Type B pancreatic cell (in vitro differentiated cells): ENCODE data around the gene GNB2. TPM values are rescaled to one million over a fixed set of nuclear protein-coding genes. Genes with fewer than 3 reads are reported as not detected.

Experiments
- DNase-seq: peaks from one replicate; pipeline ENCODE4 v3.0.0; 2021; ENCODE audit warnings: mixed read lengths; ENCODE audit not compliant: unreplicated experiment; ENCODE audit errors: extremely low spot score
- H3K27ac Mint-ChIP-seq: 2 replicates; pipeline ENCODE4 v1.8.0; 2021; ENCODE audit warnings: mild to moderate bottlenecking, mixed read lengths
- H3K27me3 Mint-ChIP-seq: 2 replicates; pipeline ENCODE4 v1.8.0; 2021; ENCODE audit warnings: mixed read lengths
- H3K36me3 Mint-ChIP-seq: 2 replicates; pipeline ENCODE4 v1.8.0; 2021; ENCODE audit warnings: mixed read lengths
- H3K4me1 Mint-ChIP-seq: one replicate; pipeline ENCODE4 v1.8.0; 2021; ENCODE audit warnings: mixed read lengths; ENCODE audit not compliant: unreplicated experiment
- H3K4me3 Mint-ChIP-seq: 2 replicates; pipeline ENCODE4 v1.8.0; 2021; ENCODE audit warnings: mild to moderate bottlenecking, mixed read lengths
- H3K9me3 Mint-ChIP-seq: 2 replicates; pipeline ENCODE4 v1.8.0; 2021; ENCODE audit warnings: mixed read lengths
- total RNA-seq: library from RNA; stranded (reverse); gene quantifications from 2 replicates; pipeline ENCODE4 v1.2.1, GENCODE V29; 2021; ENCODE audit warnings: low replicate concordance
- TF ChIP-seq, protein P1 (sequence below): fragments of 200-600 bp; sonication (generic); conservative IDR thresholded peaks from 2 replicates; pipeline ENCODE4 v1.5.0; 2021; ENCODE audit warnings: antibody characterized with exemption, mild to moderate bottlenecking

Gene GNB2
- total RNA-seq, 1 donor from 2014 or later, result 179 TPM

DNA sequence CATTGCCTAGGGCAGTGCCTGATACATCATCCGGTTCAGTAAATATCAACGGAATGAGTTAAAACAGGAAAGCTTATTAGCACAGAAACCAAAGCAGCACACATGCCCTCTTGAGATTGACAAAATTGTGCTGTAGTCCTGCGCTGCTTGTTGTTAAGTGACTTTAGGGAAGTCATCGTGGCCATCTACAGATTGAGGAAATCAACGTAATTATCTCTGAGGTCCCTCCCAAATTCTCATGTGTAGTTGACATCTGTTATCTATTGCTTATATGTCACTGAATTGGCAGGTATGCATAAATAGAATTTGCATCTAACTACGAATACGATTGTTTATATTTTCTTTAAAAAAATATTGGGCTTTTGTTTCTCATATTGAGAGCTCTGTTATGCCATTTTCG lies 3.5 kb upstream of the GNB2 start:
- Mint-ChIP-seq H3K27ac (no peak overlapping the region), H3K27me3 (peaks cover 25% of the 10 kb centered on the region), H3K36me3 (no peaks in the 10 kb centered on the region), H3K9me3 (no peaks in the 10 kb centered on the region), H3K4me1 (no peaks in the 10 kb centered on the region), H3K4me3 (no peak overlapping the region)
- TF ChIP-seq, protein P1, sequence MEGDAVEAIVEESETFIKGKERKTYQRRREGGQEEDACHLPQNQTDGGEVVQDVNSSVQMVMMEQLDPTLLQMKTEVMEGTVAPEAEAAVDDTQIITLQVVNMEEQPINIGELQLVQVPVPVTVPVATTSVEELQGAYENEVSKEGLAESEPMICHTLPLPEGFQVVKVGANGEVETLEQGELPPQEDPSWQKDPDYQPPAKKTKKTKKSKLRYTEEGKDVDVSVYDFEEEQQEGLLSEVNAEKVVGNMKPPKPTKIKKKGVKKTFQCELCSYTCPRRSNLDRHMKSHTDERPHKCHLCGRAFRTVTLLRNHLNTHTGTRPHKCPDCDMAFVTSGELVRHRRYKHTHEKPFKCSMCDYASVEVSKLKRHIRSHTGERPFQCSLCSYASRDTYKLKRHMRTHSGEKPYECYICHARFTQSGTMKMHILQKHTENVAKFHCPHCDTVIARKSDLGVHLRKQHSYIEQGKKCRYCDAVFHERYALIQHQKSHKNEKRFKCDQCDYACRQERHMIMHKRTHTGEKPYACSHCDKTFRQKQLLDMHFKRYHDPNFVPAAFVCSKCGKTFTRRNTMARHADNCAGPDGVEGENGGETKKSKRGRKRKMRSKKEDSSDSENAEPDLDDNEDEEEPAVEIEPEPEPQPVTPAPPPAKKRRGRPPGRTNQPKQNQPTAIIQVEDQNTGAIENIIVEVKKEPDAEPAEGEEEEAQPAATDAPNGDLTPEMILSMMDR, result no peak
- no peak for DNase-seq

DNA sequence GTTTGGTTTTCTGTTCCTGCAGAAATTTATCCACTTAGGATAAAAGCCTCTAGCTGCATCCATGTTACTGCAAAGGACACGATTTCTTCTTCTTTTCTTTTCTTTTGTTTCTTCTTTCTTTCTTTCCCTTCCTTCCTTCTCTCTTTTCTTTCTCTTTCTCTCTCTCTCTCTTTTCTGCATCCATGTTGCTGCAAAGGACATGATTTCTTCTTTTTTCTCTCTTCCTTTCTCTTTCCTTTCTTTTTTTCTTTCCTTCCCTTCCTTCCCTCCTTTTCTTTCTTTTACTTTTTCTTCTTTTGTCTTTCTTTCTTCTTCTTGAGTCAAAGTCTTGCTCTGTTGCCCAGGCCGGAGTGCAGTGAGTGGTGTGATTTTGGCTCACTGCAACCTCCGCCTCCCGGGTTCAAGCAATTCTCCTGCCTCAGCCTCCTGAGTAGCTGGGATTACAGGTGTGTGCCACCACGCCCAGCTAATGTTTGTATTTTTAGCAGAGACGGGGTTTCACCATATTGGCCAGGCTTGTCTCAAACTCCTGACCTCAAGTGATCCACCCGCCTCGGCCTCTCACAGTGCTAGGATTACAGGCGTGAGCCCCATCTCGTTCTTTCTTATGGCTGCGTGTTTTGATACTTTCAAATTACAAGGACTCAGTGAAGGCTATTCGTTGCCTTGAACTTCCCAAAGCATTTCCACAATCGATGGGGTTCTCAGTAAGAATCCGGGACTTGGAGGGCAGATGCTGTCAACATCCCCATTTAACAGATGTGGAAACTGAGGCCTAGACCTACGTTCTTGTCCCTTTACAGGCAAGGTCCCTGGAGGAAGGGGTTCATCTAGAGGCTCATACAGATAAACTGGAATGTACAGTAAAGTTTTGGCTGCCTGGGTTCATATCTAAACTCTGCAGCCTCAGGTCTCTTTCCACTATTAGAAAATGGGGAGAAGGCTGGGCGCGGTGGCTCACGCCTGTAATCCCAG lies 1.9 kb upstream of the GNB2 start:
- TF ChIP-seq, protein P1, result no peak

GRCh38 chr7:100673942-100674410 lies 436 bp downstream of the GNB2 start:
- no peak for DNase-seq
- peak overlapping the region; percentile 75 for H3K27ac Mint-ChIP-seq
- TF ChIP-seq, protein P1, result no peak
- H3K36me3 Mint-ChIP-seq, result no peaks in the 10 kb centered on the region
- peak overlapping the region; percentile 95 for H3K4me3 Mint-ChIP-seq
- H3K4me1 Mint-ChIP-seq, result peaks cover 6% of the 10 kb centered on the region
- peaks cover 9% of the 10 kb centered on the region for H3K27me3 Mint-ChIP-seq
- no peaks in the 10 kb centered on the region for H3K9me3 Mint-ChIP-seq

More for the DNA sequence above, 1.9 kb upstream of the GNB2 start:
- DNase-seq, result no peak
- Mint-ChIP-seq H3K27ac (peak overlapping the region; percentile 10), H3K4me3 (no peak overlapping the region), H3K27me3 (peaks cover 15% of the 10 kb centered on the region), H3K36me3 (no peaks in the 10 kb centered on the region), H3K9me3 (no peaks in the 10 kb centered on the region), H3K4me1 (no peaks in the 10 kb centered on the region)

DNA sequence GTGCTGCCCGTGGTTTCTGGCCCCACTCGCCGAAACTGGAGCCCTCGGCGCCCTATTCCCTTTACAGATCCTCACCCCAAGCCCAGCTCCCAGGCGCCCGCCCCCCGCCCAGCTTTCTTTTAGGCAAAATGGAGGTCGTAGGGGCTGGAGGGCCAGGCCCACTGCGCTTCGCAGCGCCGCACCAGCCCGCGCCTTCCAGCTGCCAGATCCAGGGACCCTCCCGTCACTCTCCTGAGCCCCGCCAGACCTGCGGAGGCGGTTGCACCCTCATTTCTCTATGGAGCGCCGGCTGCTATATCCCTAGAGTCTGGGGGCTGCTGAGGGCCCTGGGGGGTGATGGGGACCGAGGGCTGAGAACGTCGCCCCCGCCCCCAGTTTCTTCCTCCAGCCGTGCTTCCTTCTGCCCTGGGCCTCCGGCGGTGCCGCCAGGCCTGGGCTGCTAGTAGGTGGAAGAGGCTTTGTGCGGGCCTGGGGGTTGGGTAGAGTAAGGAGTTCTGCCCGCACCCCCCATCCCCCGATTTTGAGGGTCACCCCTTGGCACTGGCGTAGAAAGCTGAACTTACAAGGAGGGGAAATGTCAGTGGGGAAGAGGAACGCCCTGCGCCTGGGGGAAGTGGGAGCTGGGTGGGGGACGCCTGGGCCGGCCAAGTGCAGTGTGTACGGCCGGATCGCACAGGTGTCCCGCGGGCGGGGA lies 1.0 kb downstream of the GNB2 start:
- Mint-ChIP-seq H3K27me3 (peaks cover 9% of the 10 kb centered on the region), H3K36me3 (peaks cover 3% of the 10 kb centered on the region), H3K9me3 (no peaks in the 10 kb centered on the region), H3K4me1 (peaks cover 6% of the 10 kb centered on the region), H3K4me3 (peak overlapping the region; percentile 95), H3K27ac (peak overlapping the region; percentile 75)
- TF ChIP-seq, protein P1, result no peak
- DNase-seq, result no peak

DNA sequence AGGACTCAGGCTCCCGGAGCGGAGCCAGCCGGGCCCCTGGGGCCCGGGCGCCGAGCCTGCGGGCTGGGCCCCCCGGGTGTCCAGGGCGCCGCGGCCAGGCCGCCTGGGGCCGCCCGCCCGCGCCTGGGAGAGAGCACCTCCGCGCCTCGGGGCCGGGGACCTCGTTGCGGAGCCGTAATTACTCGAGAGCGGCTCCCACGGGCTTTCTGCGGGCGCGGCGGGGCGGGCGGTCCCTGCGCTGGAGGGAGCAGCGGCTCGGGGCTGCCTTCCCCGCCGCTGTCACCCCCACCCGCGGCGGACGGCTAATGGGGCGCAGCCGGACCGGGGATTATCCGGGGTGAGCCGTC lies 1.5 kb downstream of the GNB2 start:
- Mint-ChIP-seq H3K36me3 (peaks cover 3% of the 10 kb centered on the region), H3K27me3 (peaks cover 9% of the 10 kb centered on the region), H3K9me3 (no peaks in the 10 kb centered on the region), H3K4me1 (peaks cover 7% of the 10 kb centered on the region), H3K4me3 (peak overlapping the region; percentile 95), H3K27ac (no peak overlapping the region)
- TF ChIP-seq, protein P1, result no peak
- DNase-seq, result no peak
